ENCODE results near the gene DCTN1. TPM values are rescaled to one million over a fixed set of nuclear protein-coding genes. Genes with fewer than 3 reads are reported as not detected.

The DCTN1 gene
- total RNA-seq, 4 donors from 2014 or later = 78.7 to 131 (median 100) TPM

GRCh38 chr2:74424139-74424992 is 44.3 kb upstream of the DCTN1 start:
- TF ChIP-seq CTCF (IDR thresholded peaks at IDR 0.05; ENCODE audit: low read depth) = no peak

- no peak for TF ChIP-seq CTCF (IDR thresholded peaks at IDR 0.05; ENCODE audit: low read depth)
These were observed 43.4 kb upstream of the DCTN1 start for GRCh38 chr2:74423231-74424095.

- no peak for TF ChIP-seq CTCF (IDR thresholded peaks at IDR 0.05; ENCODE audit: low read depth)
These were observed 41.2 kb upstream of the DCTN1 start, which contains the start of the genes C2orf81 and WDR54 for GRCh38 chr2:74421221-74421870. Gene C2orf81 (minus strand): TSS chr2:74421619. CDS start chr2:74421560, 59 bp downstream. Gene WDR54 (plus strand): TSS chr2:74421730. CDS start chr2:74422154, 424 bp downstream.

GRCh38 chr2:74420006-74420405 is 39.9 kb upstream of the DCTN1 start:
- no peak for TF ChIP-seq CTCF (IDR thresholded peaks at IDR 0.05; ENCODE audit: low read depth)

- TF ChIP-seq CTCF (IDR thresholded peaks at IDR 0.05; ENCODE audit: low read depth) = no peak
These were observed 39.2 kb upstream of the DCTN1 start for GRCh38 chr2:74419345-74419744.

- TF ChIP-seq CTCF (IDR thresholded peaks at IDR 0.05; ENCODE audit: low read depth) = no peak
These were observed 38.2 kb upstream of the DCTN1 start for GRCh38 chr2:74418312-74418711.
